ENCODE results near the gene CFAP91. TPM values are rescaled to one million over a fixed set of nuclear protein-coding genes. Genes with fewer than 3 reads are reported as not detected.

The CFAP91 gene
- total RNA-seq, 2 experiments from 2014 or later, result not detected

DNA sequence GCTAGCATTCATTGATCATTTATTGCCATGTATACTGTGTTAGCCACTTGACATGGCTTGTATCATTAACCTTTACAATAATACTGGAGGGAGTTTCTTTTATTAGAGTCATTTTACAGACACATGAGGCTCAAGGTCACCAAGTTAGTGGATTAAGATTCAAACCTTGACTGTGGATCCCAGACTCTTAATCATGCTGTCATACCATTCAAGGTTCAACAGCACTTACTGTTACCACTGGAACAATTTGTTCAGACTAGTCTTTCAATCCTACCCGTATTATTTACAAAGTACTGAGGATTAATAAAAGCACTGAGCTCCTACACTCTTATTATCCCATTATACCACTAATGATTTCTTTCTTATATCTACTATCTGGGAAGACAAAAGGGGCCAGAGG is 26.8 kb upstream of the CFAP91 start:
- Histone ChIP-seq H3K79me2 (ENCODE audit: insufficient read depth, low read depth, low read length) (peaks cover 21% of the 10 kb centered on the region), H2AFZ (ENCODE audit: low read length) (no peak overlapping the region)
- POLR2A ChIA-PET, result interaction anchor here (0.7 to 1.6 kb wide), 11 partner anchors 9 to 427 kb away, joined by 3 to 8 read pairs (median 4); partner anchors contain the start of gene TIMMDC1

DNA sequence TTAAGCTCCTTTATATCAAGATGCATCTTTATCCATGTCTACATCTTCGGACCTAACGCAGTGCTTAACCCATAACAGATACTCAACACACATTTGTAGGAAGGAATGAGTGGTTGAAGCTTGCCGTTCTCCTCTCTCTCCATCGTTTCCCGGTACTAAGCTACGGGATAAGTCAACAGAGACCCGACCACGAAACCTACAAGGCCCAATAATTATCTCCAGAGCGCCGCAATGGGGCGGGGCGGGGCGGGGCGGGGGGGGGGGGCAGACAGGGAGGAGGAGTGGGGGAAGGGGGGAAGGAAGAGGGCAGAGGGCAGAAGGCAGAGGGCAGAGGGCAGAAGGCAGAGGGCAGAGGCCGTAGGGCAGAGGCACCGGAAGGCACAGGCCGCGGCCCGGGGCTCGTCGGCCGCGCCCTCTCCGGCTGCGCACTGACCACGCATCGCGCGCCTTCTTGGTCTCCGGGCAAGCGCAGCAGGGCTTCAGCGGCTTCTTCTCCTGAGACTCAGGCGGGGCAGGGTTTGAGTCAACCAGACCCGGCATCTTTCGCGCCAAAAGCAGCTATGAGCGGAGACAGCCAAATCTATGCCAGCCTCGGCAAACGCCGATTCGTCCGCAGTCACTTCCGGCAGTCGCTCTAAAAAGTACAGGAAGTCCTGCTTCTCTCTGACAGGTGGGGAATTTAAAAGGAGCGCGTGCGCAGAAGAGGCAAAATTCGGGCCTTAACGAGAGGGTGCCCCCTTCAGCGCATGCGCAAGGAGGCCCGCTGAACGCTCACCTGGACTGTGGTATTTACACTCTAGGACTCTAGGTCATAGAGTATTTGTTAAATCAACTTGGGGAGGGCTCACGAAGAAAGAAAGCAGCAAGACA is 25.8 kb upstream of the CFAP91 start, which contains the start of gene COX17:
COX17 (minus strand) TSS at position 636 of the 870 bp plus-strand sequence; CDS start at position 540, 96 bp downstream.
- Histone ChIP-seq H3K4me1 (ENCODE audit: insufficient read depth, low read length, poor library complexity, severe bottlenecking) (peaks cover 27% of the 10 kb centered on the region), H3K4me2 (ENCODE audit: low read length) (peak within 1 kb of the TSS; percentile 90), H4K20me1 (ENCODE audit: insufficient read depth, low read length) (peaks cover 15% of the 10 kb centered on the region; the same call in 1 of the 2 replicates), H3K79me2 (ENCODE audit: insufficient read depth, low read depth, low read length) (peaks cover 21% of the 10 kb centered on the region), H3K9me2 (ENCODE audit: insufficient read depth, low read length) (no peaks in the 10 kb centered on the region), H3K27ac (ENCODE audit: low read depth, low read length, poor library complexity, severe bottlenecking) (peak within 1 kb of the TSS; percentile 77), H3K36me3 (ENCODE audit: insufficient read depth, low read length) (peaks cover 37% of the 10 kb centered on the region), H3K9me3 (ENCODE audit: low read length) (no peaks in the 10 kb centered on the region), H3K4me3 (ENCODE audit: low read depth, low read length, poor library complexity, severe bottlenecking) (peak within 1 kb of the TSS; percentile 87), H2AFZ (ENCODE audit: low read length) (peak within 1 kb of the TSS; percentile 91)
- peak; percentile 98 for DNase-seq (ENCODE audit: low spot score)
- no peak for TF ChIP-seq EZH2phosphoT487 (IDR thresholded peaks at IDR 0.05; ENCODE audit: borderline replicate concordance, low read depth, low read length)
- TF ChIP-seq, protein P1, sequence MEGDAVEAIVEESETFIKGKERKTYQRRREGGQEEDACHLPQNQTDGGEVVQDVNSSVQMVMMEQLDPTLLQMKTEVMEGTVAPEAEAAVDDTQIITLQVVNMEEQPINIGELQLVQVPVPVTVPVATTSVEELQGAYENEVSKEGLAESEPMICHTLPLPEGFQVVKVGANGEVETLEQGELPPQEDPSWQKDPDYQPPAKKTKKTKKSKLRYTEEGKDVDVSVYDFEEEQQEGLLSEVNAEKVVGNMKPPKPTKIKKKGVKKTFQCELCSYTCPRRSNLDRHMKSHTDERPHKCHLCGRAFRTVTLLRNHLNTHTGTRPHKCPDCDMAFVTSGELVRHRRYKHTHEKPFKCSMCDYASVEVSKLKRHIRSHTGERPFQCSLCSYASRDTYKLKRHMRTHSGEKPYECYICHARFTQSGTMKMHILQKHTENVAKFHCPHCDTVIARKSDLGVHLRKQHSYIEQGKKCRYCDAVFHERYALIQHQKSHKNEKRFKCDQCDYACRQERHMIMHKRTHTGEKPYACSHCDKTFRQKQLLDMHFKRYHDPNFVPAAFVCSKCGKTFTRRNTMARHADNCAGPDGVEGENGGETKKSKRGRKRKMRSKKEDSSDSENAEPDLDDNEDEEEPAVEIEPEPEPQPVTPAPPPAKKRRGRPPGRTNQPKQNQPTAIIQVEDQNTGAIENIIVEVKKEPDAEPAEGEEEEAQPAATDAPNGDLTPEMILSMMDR (conservative IDR thresholded peaks at IDR 0.05; ENCODE audit: low read length), result no peak
- ChIA-PET POLR2A (interaction anchor here (0.6 to 1.6 kb wide), 15 partner anchors 9 to 919 kb away, joined by 3 to 8 read pairs (median 3); partner anchors contain the start of genes ARHGAP31 and NDUFB4), CTCF (ENCODE audit: unreplicated experiment) (interaction anchor here (0.5 to 1.9 kb wide), 3 partner anchors 18 to 1006 kb away, joined by 3 to 4 read pairs (median 3); no protein-coding TSS in a partner anchor)
- intact Hi-C loops (cut with micrococcal nuclease; ENCODE audit: unreplicated experiment), result loop anchor here (1.0 to 10.0 kb wide), 3 partner anchors 179 to 670 kb away; partner anchors contain the start of genes B4GALT4, LRRC58 and TIMMDC1
- BruUV-seq (replicated peaks), result no TSS peak

More for the DNA sequence above, 26.8 kb upstream of the CFAP91 start:
- DNase-seq (ENCODE audit: low spot score), result no peak
- no TSS peak for BruUV-seq (replicated peaks)
- CTCF ChIA-PET (ENCODE audit: unreplicated experiment), result interaction anchor here (0.5 to 1.9 kb wide), 3 partner anchors 19 to 1005 kb away, joined by 3 to 4 read pairs (median 3); no protein-coding TSS in a partner anchor
- intact Hi-C loops (cut with micrococcal nuclease; ENCODE audit: unreplicated experiment), result loop anchor here (5.0 to 10.0 kb wide), 2 partner anchors 431 to 671 kb away; partner anchors contain the start of genes B4GALT4 and LRRC58
- Histone ChIP-seq H3K4me3 (ENCODE audit: low read depth, low read length, poor library complexity, severe bottlenecking) (peak overlapping the region; percentile 87), H3K4me2 (ENCODE audit: low read length) (peak overlapping the region; percentile 90), H3K27ac (ENCODE audit: low read depth, low read length, poor library complexity, severe bottlenecking) (no peak overlapping the region), H3K4me1 (ENCODE audit: insufficient read depth, low read length, poor library complexity, severe bottlenecking) (peaks cover 25% of the 10 kb centered on the region), H3K9me2 (ENCODE audit: insufficient read depth, low read length) (no peaks in the 10 kb centered on the region), H3K36me3 (ENCODE audit: insufficient read depth, low read length) (peaks cover 47% of the 10 kb centered on the region), H4K20me1 (ENCODE audit: insufficient read depth, low read length) (peaks cover 15% of the 10 kb centered on the region; the same call in 1 of the 2 replicates), H3K9me3 (ENCODE audit: low read length) (no peaks in the 10 kb centered on the region)
- TF ChIP-seq, protein P1 (conservative IDR thresholded peaks at IDR 0.05; ENCODE audit: low read length), result no peak
- no peak for TF ChIP-seq EZH2phosphoT487 (IDR thresholded peaks at IDR 0.05; ENCODE audit: borderline replicate concordance, low read depth, low read length)

Data from OCI-LY7 (cell line).